ENCODE data around the gene ZNF407.
"Not testable (repeated sequence)": the region's sequence is repeated elsewhere in the genome, so short reads cannot be mapped to it uniquely, and the experiment has no call there.

The ZNF407 gene

GRCh38 chr18:74967438-74967837 lies 369.8 kb downstream of the ZNF407 start:
- Histone ChIP-seq H3K4me1 (peaks cover 3% of the 10 kb centered on the region; the same call in 1 of the 2 replicates), H3K4me3 (ENCODE audit: low read depth, low read length) (no peak overlapping the region)
- TF ChIP-seq CTCF (IDR thresholded peaks at IDR 0.05; ENCODE audit: low read depth, low read length): no peak

GRCh38 chr18:74967979-74968378 lies 370.3 kb downstream of the ZNF407 start:
- H3K4me3 ChIP-seq (ENCODE audit: low read depth, low read length): no peak overlapping the region
- no peaks in the 10 kb centered on the region for H3K36me3 ChIP-seq
- H3K27me3 ChIP-seq: no peaks in the 10 kb centered on the region
- peaks cover 3% of the 10 kb centered on the region; the same call in 1 of the 2 replicates for H3K4me1 ChIP-seq
- DNase-seq: no peak
- TF ChIP-seq CTCF (IDR thresholded peaks at IDR 0.05; ENCODE audit: low read depth, low read length): no peak
- no peaks in the 10 kb centered on the region for H3K9me3 ChIP-seq

More at GRCh38 chr18:74967438-74967837, 369.8 kb downstream of the ZNF407 start:
- DNase-seq: no peak
- no peaks in the 10 kb centered on the region for H3K9me3 ChIP-seq
- H3K36me3 ChIP-seq: no peaks in the 10 kb centered on the region
- no peaks in the 10 kb centered on the region for H3K27me3 ChIP-seq

- not testable (repeated sequence) for H3K9me3 ChIP-seq; H3K4me3 ChIP-seq (ENCODE audit: low read depth, low read length); H3K4me1 ChIP-seq; H3K27me3 ChIP-seq; H3K36me3 ChIP-seq; DNase-seq
Measured at GRCh38 chr18:74971358-74971757, 373.7 kb downstream of the ZNF407 start.

GRCh38 chr18:74971776-74972175 lies 374.1 kb downstream of the ZNF407 start:
- H3K4me1 ChIP-seq; H3K9me3 ChIP-seq; H3K4me3 ChIP-seq (ENCODE audit: low read depth, low read length); H3K27me3 ChIP-seq; H3K36me3 ChIP-seq; DNase-seq: not testable (repeated sequence)

GRCh38 chr18:74972354-74972753 lies 374.7 kb downstream of the ZNF407 start:
- Histone ChIP-seq H3K27me3 (no peaks in the 10 kb centered on the region), H3K4me1 (peaks cover 3% of the 10 kb centered on the region), H3K9me3 (no peaks in the 10 kb centered on the region), H3K4me3 (ENCODE audit: low read depth, low read length) (no peak overlapping the region), H3K36me3 (no peaks in the 10 kb centered on the region)
- no peak for TF ChIP-seq CTCF (IDR thresholded peaks at IDR 0.05; ENCODE audit: low read depth, low read length)
- no peak for DNase-seq

- no peaks in the 10 kb centered on the region for H3K27me3 ChIP-seq
- no peak for TF ChIP-seq CTCF (IDR thresholded peaks at IDR 0.05; ENCODE audit: low read depth, low read length)
- no peaks in the 10 kb centered on the region for H3K9me3 ChIP-seq
- H3K36me3 ChIP-seq: no peaks in the 10 kb centered on the region
- no peak for DNase-seq
- H3K4me3 ChIP-seq (ENCODE audit: low read depth, low read length): no peak overlapping the region
- peaks cover 3% of the 10 kb centered on the region for H3K4me1 ChIP-seq
Measured at GRCh38 chr18:74975001-74975400, 377.3 kb downstream of the ZNF407 start.

- DNase-seq: peak; percentile 54
- no peak for TF ChIP-seq CTCF (IDR thresholded peaks at IDR 0.05; ENCODE audit: low read depth, low read length)
- Histone ChIP-seq H3K36me3 (no peaks in the 10 kb centered on the region), H3K9me3 (no peaks in the 10 kb centered on the region), H3K27me3 (no peaks in the 10 kb centered on the region), H3K4me1 (peaks cover 3% of the 10 kb centered on the region), H3K4me3 (ENCODE audit: low read depth, low read length) (no peak overlapping the region)
Measured at GRCh38 chr18:74976331-74976909, 378.8 kb downstream of the ZNF407 start.

Data from BE2C (cell line).